CD14-positive monocyte (primary cell): ENCODE data around the gene PUM2. TPM values are rescaled to one million over a fixed set of nuclear protein-coding genes. Genes with fewer than 3 reads are reported as not detected.

ENCODE experiments used
- DNase-seq, 3 donors: peaks; one replicate each; pipeline ENCODE4 v3.0.0-alpha.2; 2011 to 2022
- H2AFZ ChIP-seq: 2 replicates; pipeline ENCODE4 v1.6.0; 2012; ENCODE audit warnings: mild to moderate bottlenecking, low read depth, low read length, inconsistent platforms; ENCODE audit not compliant: insufficient read depth, poor library complexity, severe bottlenecking
- H3K27ac ChIP-seq, 2 donors: 1 replicate in 1 of 2; 2 replicates in 1 of 2; pipeline ENCODE4 v1.5.1; 2012 to 2013; ENCODE audit warnings: low read length in 2 of 2, control low read depth in 1 of 2, inconsistent platforms in 1 of 2, low read depth in 1 of 2, mild to moderate bottlenecking in 1 of 2
- H3K27me3 ChIP-seq, 2 donors: one replicate each; pipeline versions ENCODE4 v1.6.0 to v1.6.1; 2011 to 2013; ENCODE audit warnings: low read length in 2 of 2; ENCODE audit not compliant: control insufficient read depth in 2 of 2, insufficient read depth in 2 of 2
- H3K36me3 ChIP-seq, 2 donors: replicated peaks in 1 of 2; 1 replicate in 1 of 2; 2 replicates in 1 of 2; pipeline versions ENCODE4 v1.5.1 to v1.6.1; 2012 to 2013; ENCODE audit warnings: low read length in 2 of 2, control low read depth in 1 of 2, inconsistent platforms in 1 of 2, mild to moderate bottlenecking in 1 of 2; ENCODE audit not compliant: insufficient read depth in 2 of 2, control insufficient read depth in 1 of 2
- H3K4me1 ChIP-seq, 2 donors: 1 replicate in 1 of 2; 2 replicates in 1 of 2; pipeline versions ENCODE4 v1.5.1 to v1.6.1; 2012 to 2013; ENCODE audit warnings: low read length in 2 of 2, control low read depth in 1 of 2, inconsistent platforms in 1 of 2, mild to moderate bottlenecking in 1 of 2, moderate library complexity in 1 of 2; ENCODE audit not compliant: insufficient read depth in 2 of 2, control insufficient read depth in 1 of 2
- H3K4me2 ChIP-seq: replicated peaks from 2 replicates; pipeline ENCODE3; 2012; ENCODE audit warnings: low read length, moderate library complexity, mild to moderate bottlenecking; ENCODE audit not compliant: poor library complexity, severe bottlenecking; ENCODE audit errors: extremely low read depth
- H3K4me3 ChIP-seq, 3 experiments: fragments of 200-600 bp in 1 of 3; sonication (generic) in 1 of 3; replicated peaks in 1 of 3; 1 replicate in 2 of 3; 2 replicates in 1 of 3; pipeline ENCODE4 v1.5.1; 2011 to 2013; ENCODE audit warnings: low read length in 3 of 3, mild to moderate bottlenecking in 3 of 3, control low read depth in 2 of 3, low read depth in 2 of 3, inconsistent platforms in 1 of 3, moderate library complexity in 1 of 3
- H3K79me2 ChIP-seq: 2 replicates; pipeline ENCODE4 v1.6.0; 2012; ENCODE audit warnings: mild to moderate bottlenecking, control low read depth, inconsistent platforms, low read length, moderate library complexity; ENCODE audit not compliant: insufficient read depth
- H3K9ac ChIP-seq: 2 replicates; pipeline ENCODE4 v1.6.0; 2017; ENCODE audit warnings: low read length, mild to moderate bottlenecking; ENCODE audit not compliant: insufficient read depth, poor library complexity, severe bottlenecking
- H3K9me3 ChIP-seq, 2 donors: replicated peaks in 1 of 2; 1 replicate in 1 of 2; 2 replicates in 1 of 2; pipeline versions ENCODE4 v1.5.1 to v1.6.1; 2012 to 2013; ENCODE audit warnings: low read length in 2 of 2, control low read depth in 1 of 2; ENCODE audit not compliant: control insufficient read depth in 1 of 2, insufficient read depth in 1 of 2
- H4K20me1 ChIP-seq: 2 replicates; pipeline ENCODE4 v1.6.0; 2012; ENCODE audit warnings: mild to moderate bottlenecking, low read length, control low read depth, moderate library complexity; ENCODE audit not compliant: insufficient read depth
- H3K27ac Mint-ChIP-seq, 7 donors: one replicate each; pipeline ENCODE4 v1.8.0; 2020; ENCODE audit warnings: mild to moderate bottlenecking in 7 of 7, mixed read lengths in 7 of 7, moderate library complexity in 6 of 7, inconsistent platforms in 2 of 7
- H3K27me3 Mint-ChIP-seq, 3 donors: one replicate each; pipeline ENCODE4 v1.8.0; 2021 to 2022; ENCODE audit warnings: low read depth in 3 of 3, mild to moderate bottlenecking in 3 of 3, mixed read lengths in 3 of 3, moderate library complexity in 3 of 3, inconsistent platforms in 1 of 3
- H3K36me3 Mint-ChIP-seq, 2 donors: one replicate each; pipeline ENCODE4 v1.8.0; 2020; ENCODE audit warnings: mixed read lengths in 2 of 2, inconsistent platforms in 1 of 2, mild to moderate bottlenecking in 1 of 2
- H3K4me1 Mint-ChIP-seq: one replicate; pipeline ENCODE4 v1.8.0; 2020; ENCODE audit warnings: mild to moderate bottlenecking, mixed read lengths
- H3K4me3 Mint-ChIP-seq, 2 donors: one replicate each; pipeline ENCODE4 v1.8.0; 2020; ENCODE audit warnings: mild to moderate bottlenecking in 2 of 2, mixed read lengths in 2 of 2, moderate library complexity in 1 of 2
- H3K9me3 Mint-ChIP-seq, 7 donors: one replicate each; pipeline ENCODE4 v1.8.0; 2020 to 2022; ENCODE audit warnings: mixed read lengths in 7 of 7, mild to moderate bottlenecking in 6 of 7, moderate library complexity in 6 of 7, inconsistent platforms in 2 of 7
- CTCF ChIP-seq: fragments of 200-600 bp; IDR thresholded peaks from one replicate; pipeline ENCODE4 v1.8.0; 2022; ENCODE audit warnings: antibody characterized with exemption, mild to moderate bottlenecking
- WGBS: methylation state at CpG from one replicate; pipeline ENCODE4 v1.1.5; 2013; ENCODE audit warnings: missing lambda C conversion rate; ENCODE audit not compliant: insufficient coverage; 5-methylcytosine and 5-hydroxymethylcytosine counted together
- intact Hi-C, 2 donors: fragments of 100-400 bp; cut with micrococcal nuclease; formaldehyde crosslinking; loops; one replicate each; pipeline versions ENCODE4 v1.15.0 to v1.15.1; 2023
- polyA plus RNA-seq, 3 donors: library from polyadenylated mRNA; depleted of rRNA in 1 of 3; unstranded in 2 of 3; stranded (reverse) in 1 of 3; fragments of 300-500 nt in 2 of 3; fragments of >200 nt in 1 of 3; fragmentation: Illumina TruSeq in 2 of 3; gene quantifications; 1 replicate in 2 of 3; 2 replicates in 1 of 3; pipeline ENCODE4 v1.2.3, GENCODE V29; 2012 to 2021

Gene PUM2
- polyA plus RNA-seq, 3 donors, result 7.2 to 22.4 (median 8.3) TPM

DNA sequence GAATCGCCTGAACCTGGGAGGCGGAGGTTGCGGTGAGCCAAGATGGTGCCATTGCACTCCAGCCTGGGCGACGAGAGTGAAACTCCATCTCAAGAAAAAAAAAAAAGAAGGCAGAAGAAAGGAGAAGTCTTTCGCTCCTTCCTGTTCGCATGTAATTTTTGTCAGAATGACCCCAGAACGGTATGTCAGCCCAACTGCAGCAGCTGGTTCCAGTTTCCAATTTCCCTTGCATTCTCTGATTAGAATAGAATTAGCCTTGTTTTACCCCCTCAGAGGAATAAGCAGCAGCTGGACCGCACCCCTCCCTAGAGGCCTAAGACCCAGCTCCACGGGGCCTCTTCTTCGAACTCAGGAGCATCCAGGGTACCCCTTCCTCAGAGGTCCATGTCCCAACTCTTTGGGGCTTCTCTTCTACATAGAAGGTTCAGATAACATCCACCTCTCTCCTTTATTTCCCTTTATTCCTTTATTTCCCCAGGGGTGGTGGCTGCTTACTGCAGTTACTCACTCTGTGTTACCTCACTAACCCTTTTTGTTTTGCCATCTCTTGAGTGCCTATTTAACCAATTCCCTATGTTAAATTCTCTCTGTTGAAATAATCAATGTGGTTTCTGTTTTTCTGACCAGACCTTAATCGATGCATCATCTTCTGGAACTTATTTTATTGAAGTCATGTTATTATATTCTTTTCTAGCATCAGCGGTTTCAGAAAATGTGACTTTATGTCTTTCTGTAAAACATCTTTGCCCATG, 7.2 kb upstream of the PUM2 start:
- Histone ChIP-seq H3K4me3 (peak overlapping the region in 1 of 3 experiments; percentile 26), H3K9ac (no peak overlapping the region), H3K79me2 (no peaks in the 10 kb centered on the region), H3K4me2 (peak overlapping the region; percentile 53), H3K27ac (peak overlapping the region; percentile 45 to 76), H3K27me3 (no peaks in the 10 kb centered on the region), H4K20me1 (no peaks in the 10 kb centered on the region), H3K36me3 (no peaks in the 10 kb centered on the region), H3K9me3 (no peaks in the 10 kb centered on the region), H2AFZ (peak overlapping the region; percentile 20), H3K4me1 (peaks cover 10 to 13% of the 10 kb centered on the region in 2 donors)
- Mint-ChIP-seq H3K4me1 (peaks cover 20% of the 10 kb centered on the region), H3K4me3 (peak overlapping the region; percentile 4 to 47), H3K27ac (peak overlapping the region; percentile 66 to 88 (median 85)), H3K27me3 (no peaks in the 10 kb centered on the region), H3K9me3 (peaks cover 0 to 2% (median 0%) of the 10 kb centered on the region in 7 donors), H3K36me3 (no peaks in the 10 kb centered on the region)
- WGBS, result 65% methylated on average over 8 of the region's 13 CpGs
- intact Hi-C loops, result loop anchor here (10.0 kb wide), 2 partner anchors 67 to 87 kb away; partner anchors contain the start of gene RHOB (in 1 of the 2)
- peak; percentile 25 to 54 (median 32) for DNase-seq
- TF ChIP-seq CTCF, result no peak

GRCh38 chr2:20356042-20356441, 5.4 kb upstream of the PUM2 start:
- H3K36me3 Mint-ChIP-seq, result no peaks in the 10 kb centered on the region
- DNase-seq, result no peak
- no peak overlapping the region for H3K27ac Mint-ChIP-seq
- H3K4me1 ChIP-seq, result peaks cover 20 to 24% of the 10 kb centered on the region in 2 donors
- H3K27me3 Mint-ChIP-seq, result no peaks in the 10 kb centered on the region
- no peak for TF ChIP-seq CTCF
- intact Hi-C loops, result loop anchor here (10.0 kb wide), 2 partner anchors 69 to 89 kb away; partner anchors contain the start of gene RHOB (in 1 of the 2)
- peaks cover 0 to 2% (median 0%) of the 10 kb centered on the region in 7 donors for H3K9me3 Mint-ChIP-seq
- H3K36me3 ChIP-seq, result no peaks in the 10 kb centered on the region
- H3K4me3 Mint-ChIP-seq, result no peak overlapping the region
- H4K20me1 ChIP-seq, result no peaks in the 10 kb centered on the region
- H3K27me3 ChIP-seq, result no peaks in the 10 kb centered on the region
- no peak overlapping the region for H2AFZ ChIP-seq
- H3K4me1 Mint-ChIP-seq, result peaks cover 17% of the 10 kb centered on the region
- no peak overlapping the region for H3K9ac ChIP-seq
- no peaks in the 10 kb centered on the region for H3K9me3 ChIP-seq
- no peak overlapping the region for H3K4me3 ChIP-seq
- whole genome bisulfite sequencing, result no CpG with 5 or more reads among the region's 3 CpGs
- no peak overlapping the region for H3K27ac ChIP-seq
- no peak overlapping the region for H3K4me2 ChIP-seq
- peaks cover 2% of the 10 kb centered on the region for H3K79me2 ChIP-seq
